Ecto neural progenitor cell (in vitro differentiated cells): ENCODE data around the gene ESYT1.
A peak's percentile ranks its signal among the peaks of the same experiment; 100 is the strongest.
"Not testable (repeated sequence)": the region's sequence is repeated elsewhere in the genome, so short reads cannot be mapped to it uniquely, and the experiment has no call there.

ENCODE experiments used
- DNase-seq: peaks from one replicate; pipeline ENCODE4 v3.0.0-alpha.2; 2018; ENCODE audit warnings: low spot score

The ESYT1 gene

DNA sequence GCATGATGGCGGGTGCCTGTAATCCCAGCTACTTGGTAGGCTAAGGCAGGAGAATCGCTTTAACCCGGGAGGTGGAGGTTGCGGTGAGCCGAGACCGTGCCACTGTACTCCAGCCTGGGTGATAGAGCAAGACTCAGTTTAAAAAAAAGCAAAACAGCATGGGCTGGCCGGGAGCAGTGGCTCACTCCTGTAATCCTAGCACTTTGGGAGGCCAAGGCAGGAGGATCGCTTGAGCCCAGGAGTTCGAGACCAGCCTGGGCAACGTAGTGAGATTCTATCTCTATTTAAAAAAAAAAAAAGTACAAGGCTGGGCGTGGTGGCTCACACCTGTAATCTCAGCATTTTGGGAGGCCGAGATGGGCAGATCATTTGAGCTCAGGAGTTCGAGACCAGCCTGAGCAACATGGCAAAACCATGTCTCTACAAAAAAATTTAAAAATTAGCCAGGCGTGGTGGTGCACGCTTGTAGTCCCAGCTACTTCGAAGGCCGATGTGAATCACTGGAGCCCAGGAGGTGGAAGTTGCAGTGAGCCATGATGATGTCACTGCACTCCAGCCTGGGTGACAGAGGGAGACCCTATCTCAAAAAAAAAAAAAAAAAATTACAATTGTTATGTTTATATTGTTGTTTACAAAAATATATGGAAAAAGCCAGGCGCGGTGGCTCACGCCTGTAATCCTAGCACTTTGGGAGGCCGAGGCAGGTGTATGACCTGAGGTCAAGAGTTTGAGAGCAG is 28.6 kb downstream of the ESYT1 start:
- DNase-seq, result not testable (repeated sequence)

DNA sequence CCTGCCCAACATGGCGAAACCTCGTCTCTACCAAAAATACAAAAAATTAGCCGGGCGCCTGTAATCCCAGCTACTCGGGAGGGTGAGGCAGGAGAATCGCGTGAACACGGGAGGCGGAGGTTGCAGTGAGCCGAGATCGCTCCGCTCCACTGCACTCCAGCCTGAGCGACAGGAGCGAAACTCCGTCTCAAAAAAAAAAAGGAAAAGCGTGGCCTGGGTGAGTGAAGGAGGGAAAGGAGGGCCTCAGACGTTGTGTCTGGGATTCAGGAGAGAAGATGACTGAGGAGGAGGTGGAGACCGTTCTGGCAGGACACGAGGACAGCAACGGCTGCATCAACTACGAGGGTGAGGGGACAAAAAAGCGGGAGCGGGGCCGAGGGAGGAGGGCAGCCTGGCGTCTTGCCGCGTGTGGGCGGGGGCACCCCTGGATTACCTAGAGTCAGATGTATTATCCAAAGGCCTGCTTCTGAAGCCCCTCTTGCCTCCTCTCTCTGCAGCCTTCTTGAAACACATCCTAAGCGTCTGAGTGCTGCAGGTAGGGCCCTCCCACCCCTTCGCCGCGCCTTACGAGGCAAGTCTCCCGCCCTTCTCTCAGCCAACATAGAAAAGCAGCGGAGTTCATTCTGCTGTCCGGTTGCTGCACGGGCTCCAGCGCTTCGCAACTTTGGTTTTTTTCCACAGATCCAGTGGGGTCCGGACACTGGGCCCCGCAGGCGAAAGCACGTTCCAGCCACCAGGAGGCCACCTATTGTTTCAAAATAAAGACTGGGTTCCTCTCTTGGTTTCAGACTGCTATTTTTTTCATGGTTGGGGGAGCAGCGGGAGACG is 29.3 kb downstream of the ESYT1 start:
- DNase-seq, result peak; percentile 90

DNA sequence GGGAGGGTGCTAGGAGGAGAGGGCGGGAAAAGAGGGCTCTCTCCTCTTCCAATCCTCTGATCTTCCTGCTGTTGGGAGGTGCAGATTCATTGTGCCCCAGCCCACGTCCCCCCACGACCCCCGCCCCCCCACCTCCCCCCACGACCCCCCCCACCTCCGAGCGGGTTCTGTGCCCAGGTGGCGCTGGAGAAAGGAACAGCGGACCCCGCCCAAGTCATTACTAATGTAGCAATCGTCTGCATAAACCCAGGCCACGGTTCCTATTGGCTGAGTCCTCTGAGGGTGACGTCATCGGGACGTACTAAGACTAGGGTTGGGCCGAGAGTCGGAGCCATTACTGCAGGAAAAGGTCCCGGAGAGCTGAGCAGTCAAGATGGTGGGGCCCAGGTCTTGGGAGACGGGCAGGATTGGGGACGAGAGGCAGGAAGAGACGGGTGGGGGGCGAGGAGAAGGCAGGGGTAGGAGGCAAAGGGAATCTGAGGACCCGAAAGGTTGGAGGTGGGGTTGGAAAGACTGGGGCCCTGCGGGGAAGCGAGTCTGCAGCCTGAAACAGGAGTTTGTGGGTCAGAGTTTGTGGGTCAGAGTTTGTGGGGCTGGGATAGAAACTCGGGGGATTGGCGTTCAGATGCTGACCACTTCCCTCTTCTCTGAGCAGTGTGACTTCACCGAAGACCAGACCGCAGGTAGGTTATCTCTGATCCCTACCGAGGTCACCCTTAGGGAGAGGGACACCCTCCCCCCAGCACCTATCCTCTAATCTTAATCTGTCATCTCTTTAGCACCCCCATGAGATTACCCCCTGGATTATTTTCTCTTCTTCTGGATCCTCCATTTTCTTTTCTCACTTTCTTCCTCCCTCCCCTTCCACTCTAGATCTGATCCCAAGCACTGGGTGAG is 30.2 kb downstream of the ESYT1 start, which contains the start of gene MYL6:
MYL6 (plus strand) TSS at position 331 of the 897 bp plus-strand sequence; CDS start at position 374, 43 bp downstream.
- peak; percentile 97 for DNase-seq

DNA sequence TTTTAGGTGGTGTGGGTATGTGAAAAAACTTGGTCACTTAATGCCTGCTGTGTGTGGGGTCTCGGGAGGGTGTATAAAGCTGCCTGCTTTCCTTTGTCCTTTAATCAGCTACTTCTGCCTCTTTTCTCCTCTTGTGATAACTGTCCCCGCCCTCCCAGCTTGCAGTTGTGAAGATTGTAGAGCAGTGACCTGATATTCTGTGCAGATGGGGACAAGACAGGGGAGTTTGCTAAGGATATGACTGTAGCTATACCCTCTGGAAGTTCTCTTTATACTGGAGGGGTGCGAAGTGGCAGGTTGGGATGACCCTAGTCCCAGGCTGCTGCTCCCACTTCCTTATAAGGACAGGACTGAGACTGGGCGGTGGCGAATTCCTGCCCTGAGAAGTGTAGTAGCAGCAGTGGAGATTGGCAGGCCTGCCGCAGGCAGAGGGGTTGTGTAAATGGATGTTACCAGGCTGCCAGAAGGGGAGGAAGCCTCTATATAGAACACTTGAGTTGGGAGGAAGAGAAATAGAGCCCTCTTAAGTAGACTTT is 30.9 kb downstream of the ESYT1 start:
- peak; percentile 78 for DNase-seq

DNA sequence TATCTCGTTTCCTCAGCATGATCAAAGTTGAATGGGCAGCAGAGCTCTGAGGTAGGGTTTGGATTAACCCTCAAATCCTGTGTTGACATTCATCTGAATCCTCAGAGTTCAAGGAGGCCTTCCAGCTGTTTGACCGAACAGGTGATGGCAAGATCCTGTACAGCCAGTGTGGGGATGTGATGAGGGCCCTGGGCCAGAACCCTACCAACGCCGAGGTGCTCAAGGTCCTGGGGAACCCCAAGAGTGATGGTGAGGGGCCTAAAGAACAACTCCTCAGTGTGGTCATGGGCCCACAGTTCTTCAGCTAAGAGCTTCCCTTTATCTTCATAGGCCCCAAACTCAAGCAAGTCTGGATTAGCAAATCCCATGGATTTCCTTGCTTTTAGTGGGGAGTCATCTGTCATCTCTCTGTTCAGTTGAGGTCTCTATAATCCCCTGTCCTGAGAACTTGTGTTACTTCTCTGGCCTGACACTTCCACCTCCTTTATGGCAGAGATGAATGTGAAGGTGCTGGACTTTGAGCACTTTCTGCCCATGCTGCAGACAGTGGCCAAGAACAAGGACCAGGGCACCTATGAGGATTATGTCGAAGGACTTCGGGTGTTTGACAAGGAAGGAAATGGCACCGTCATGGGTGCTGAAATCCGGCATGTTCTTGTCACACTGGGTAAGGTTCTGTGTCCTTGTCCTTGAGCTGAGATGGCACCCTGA is 31.6 kb downstream of the ESYT1 start:
- no peak for DNase-seq

DNA sequence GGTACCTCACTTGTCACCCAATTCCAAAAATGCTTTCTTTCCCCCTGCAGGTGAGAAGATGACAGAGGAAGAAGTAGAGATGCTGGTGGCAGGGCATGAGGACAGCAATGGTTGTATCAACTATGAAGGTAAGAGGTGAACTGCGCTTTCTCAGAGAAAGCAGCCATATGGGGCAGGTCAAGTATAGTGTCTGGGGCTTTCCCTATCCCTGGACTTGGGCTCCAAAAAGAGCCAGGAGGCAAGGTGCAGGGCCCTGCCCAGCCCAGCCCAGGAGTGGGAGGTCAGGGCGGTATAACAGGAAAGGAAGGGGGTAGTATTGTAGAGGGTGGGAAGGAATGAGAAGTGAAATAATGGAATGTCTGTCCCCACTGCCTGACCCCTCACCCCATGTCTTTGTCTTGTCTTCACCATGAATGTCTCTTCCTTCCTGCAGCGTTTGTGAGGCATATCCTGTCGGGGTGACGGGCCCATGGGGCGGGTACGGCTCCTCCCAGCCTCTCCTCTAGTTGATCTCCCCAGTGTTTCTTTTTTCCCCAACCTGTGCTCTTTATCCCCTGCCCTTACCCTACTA is 32.2 kb downstream of the ESYT1 start:
- DNase-seq, result no peak

DNA sequence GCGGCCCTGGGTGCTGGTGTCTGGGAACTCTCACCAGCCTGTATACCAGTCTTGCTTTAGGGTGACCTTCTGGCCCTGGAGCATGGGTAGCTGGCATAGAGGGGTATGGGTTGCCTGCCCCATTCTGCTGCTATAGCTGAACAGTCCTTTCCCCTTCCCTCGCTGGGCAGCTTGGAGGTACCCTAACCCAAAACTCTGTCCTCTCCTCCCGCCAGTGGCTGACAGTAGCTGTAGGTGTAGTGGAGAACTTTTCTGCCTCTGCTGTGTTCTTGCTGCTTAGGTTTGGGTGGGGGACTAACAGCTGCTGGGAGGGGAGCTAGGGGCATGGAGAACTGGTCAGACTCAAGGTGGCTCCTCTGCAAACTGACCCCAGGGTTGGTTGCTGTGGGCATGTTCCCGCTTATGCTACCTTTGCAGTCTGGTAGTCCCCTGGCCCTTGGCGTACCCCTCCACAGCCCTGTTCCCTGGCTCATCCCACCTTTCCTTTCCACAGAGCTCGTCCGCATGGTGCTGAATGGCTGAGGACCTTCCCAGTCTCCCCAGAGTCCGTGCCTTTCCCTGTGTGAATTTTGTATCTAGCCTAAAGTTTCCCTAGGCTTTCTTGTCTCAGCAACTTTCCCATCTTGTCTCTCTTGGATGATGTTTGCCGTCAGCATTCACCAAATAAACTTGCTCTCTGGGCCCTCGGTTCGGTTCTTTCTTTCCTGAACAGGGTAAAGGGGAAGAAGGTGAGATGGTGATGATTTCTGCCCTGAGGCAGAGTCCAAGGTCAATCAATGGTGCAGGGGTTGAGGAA is 33.0 kb downstream of the ESYT1 start:
- DNase-seq, result no peak

DNA sequence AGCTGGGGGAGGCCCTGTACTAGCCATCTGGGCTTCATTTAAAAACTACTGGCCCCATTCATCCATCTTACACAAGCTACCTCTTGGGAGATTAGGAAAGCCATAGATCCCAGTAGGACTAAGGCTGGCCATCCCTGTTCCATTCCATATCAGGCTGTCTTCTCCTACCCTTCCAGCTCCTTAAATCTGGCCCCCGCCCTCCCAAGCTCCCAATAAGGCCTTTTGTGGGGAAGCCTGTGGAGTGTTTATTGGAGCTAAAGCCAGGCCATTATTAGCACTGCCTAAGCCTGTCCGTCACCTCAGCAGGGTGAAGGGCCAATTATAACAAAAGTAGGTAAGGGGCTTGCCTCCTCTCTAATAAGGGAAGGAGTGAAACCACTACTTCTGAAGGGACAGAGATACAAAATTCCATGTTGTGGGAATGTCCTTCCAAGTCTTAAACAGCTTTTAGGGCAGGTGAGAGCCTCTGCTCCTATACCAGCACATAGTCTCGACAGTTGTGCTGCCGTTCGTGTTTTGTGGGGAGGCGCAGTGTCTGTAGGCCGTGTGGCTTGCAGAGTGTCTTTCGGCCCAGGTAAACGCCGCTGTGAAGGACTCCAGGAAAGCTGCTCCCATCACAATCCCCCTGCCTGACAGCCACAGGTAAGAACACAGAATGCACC is 33.8 kb downstream of the ESYT1 start:
- DNase-seq, result no peak

DNA sequence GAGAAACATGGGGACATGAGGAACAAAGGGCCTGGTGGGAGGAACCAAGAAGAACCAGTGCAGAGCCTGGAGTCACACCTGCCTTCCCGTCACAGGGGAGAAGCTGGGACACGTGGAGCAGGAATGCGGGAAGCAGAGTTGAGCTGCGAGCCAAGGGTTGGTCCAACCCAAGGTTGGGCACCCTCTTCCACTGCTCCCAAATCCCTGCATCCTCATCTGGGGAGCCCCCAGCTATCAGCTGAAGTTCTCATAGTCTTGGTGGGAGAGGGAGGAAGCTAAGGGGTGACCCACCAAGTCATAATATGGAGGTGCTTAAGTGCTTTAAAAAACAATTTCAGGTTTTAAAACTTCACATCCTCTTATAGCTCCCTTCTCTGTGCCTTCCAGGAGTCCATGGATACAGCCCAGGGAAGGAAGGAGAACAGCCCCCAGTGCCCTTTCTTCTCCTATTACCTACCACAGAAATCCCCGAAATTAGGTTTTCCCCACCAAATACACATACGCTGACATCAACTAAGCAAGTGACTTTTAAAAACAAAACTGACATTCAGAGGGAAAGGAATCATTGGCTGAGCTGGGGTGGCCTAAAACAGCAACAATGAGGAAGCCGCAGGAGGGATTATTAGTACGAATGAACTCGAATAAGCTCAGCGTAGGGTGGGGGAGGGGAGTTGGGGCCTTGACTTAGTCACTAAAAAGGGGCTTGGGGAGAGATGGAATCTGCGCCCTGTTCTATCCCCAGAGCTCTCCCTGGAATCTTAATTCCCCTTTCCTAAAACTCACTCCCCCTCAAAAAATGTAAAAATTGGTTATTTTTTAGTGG is 34.6 kb downstream of the ESYT1 start:
- no peak for DNase-seq

DNA sequence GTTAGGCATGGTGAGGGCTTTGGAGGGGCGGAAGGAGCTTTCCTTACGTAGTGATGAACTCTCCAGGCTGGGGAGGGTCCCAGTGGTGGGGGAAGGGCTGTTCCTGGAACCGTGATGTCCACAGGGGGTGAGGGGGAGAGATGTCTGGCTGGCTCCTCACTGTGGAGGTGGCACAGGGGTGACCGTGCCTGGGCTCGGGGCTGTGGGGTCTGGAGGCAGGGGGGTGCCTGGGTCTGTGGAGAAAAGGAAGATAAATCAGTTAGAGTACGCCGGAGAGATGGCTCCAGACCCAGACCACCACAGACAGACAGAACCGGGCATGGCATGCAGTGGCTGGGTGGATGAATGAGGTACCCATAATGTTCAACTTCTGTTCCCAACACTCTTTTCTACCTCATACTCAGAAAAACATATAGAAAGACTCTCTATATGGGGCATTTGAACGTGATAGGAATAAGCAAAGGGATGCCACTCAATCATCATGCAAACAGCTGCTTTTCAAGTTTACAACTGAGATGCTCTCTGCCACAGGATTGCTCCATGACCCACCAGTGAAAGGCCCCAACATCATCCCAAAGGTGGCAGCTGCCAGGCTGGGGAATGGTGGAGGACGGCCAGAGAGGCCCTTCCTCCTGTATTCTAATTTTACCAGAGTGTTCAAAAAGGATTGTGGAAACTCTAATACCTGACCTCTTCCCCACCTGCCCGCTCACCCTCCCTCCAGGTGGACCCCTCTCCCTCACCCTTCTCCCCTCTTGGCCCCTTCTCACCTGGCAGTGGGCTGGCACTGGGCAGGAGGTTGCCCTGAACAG is 35.7 kb downstream of the ESYT1 start:
- DNase-seq, result no peak

DNA sequence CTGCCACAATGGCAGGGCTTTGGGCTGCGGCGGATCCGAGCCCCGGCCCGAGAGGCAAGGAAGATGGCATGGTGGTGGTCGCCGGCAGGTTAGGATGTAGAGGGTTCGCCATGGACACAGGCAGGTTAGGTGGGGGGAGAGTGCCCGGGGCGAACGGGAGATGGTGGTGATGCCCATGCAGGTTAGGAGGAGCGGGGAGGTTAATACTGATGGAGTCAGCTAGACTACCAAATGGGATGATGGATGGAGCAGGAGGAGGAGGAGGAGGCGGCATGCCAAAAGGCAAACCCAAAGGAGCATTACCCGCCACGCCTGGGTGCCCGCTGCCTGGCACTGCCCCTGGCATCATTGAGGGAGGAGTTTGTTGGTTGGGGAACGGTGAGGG is 36.3 kb downstream of the ESYT1 start:
- DNase-seq, result no peak

DNA sequence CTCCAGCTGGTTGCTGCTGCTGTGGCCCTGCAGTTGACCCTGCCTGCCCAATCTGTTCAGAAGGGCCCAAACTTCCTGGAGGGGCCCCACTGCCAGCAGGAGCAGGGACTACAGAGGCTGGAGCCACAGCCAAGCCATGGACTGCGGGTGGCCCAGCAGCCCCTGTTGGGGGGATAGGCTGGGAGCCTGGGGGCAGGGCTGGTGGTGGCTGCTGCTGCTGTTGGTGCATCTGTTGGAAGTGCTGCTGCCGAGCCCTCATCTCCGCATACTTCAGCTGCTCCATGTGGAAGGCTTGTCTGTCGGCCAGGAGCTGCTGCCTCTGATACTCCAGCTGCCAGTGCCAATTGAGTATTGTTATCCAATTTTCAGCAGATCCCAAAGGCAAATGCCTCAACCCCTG is 37.3 kb downstream of the ESYT1 start:
- DNase-seq, result no peak

DNA sequence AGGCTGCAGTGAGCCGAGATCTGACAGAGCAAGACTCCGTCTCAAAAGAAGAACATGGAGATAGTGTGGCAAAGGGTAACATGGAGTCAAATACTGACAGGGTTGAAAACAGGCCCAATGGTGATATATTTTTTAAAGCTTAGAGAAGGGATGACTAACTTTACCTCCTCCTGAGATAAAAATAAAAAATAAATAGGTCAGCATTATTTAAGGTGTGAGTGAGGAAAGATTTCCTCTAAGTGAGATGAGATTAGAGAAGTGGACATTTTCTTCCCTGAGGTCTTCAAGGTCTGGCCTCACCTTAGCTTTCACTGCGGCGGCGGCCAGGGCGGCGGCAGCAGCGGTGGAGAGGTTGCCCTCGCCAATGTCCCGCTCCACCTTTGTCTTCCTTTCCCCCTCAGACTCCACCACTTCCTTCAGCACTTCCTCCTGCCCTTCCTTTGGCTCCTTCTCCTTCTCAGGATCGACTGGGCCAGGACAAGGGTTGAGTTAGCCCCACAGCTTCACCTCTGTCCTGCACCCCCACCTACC is 41.2 kb downstream of the ESYT1 start:
- no peak for DNase-seq

DNA sequence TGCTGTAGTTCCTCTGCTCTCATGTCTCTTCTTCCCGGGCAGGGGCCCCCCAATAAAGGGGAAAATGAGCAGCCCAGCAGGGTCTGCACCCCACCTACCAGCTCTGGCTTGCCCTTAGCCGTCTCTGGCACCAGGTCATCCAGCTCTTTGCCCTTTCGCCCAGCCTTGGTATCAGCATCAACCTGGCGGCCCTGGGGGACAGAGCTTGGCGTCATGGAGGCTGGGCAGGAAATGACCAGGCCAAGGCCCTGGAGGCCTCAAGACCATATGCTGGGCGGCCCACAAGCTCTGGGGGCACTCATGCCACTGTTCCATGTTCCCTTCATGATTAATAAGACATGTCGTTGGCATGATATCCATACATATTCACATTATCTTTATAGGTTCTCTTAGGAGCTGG is 44.8 kb downstream of the ESYT1 start:
- DNase-seq, result no peak

DNA sequence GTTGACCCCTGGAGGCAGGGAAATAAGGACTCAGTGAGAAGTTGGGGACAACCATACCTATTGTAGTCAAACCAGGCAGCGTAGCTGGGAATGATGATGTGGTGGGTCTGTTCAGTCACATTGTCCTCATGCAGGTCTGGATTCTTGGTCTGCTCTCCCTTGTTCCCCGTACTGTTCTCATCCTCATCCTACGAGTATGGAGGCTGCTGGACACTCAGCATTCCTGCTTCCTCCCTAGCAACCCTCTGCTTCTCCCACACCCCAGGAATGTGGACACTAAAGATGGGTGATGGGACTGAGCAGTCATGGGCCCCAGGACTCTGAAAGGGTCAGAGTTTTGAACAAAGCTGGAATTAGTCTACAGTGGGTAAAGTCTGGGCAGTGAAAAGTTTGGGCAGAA is 50.3 kb downstream of the ESYT1 start:
- no peak for DNase-seq

DNA sequence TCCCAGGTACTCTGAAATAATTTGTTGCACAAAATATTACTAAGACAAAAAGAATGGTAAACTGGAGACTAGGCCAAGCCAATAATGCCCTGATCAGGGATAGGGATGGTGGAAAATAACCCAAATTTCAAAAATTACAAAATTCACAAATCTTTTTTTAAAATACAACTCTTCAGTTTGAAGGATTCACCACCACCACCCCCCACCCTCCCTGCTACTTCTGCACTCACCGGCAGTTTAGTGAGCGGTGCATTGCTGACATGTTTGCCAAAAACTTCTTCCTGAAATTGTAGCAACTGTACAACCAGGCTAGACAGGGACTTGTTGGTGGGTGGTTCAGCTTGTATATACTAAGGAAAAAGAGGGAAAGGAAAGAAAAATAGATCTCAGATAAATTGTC is 58.9 kb downstream of the ESYT1 start:
- no peak for DNase-seq

DNA sequence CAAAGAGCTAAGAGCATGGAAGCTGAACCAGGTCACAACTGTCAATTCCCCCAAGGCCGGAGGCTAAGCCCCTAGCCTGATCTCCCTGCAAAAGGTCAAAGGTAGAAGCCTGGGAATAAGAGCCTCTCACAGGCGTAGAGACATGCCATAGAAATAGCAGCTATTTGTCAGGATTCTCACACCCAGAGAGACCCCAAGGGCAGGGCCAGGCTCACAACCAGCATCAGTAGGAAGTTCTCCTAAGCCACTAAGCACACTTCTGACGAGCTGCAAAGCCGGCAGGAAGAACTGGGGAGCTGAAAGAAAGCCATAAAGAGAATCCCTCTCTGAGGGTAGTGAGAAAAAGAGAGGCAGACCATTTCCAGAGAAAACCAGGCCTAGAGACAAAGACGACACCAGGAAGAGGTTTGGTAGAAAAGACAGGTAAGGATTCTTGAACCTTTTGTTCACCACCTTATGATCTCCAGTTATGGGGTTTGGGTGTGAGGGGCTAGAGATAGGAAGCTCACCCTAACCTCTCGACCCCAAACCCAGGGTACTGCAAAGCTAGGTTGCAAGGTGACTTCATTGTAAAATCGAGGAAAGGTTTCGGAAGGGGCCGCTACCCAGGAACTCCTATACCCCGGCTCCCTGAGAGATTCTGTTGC is 60.2 kb downstream of the ESYT1 start:
- DNase-seq, result peak; percentile 59
